ENCODE measurements around the gene DISP3. TPM values are rescaled to one million over a fixed set of nuclear protein-coding genes. Genes with fewer than 3 reads are reported as not detected.

The DISP3 gene
- polyA plus RNA-seq, 3 donors: 0.01 TPM; not detected in 2

- Mint-ChIP-seq H3K36me3 (no peaks in the 10 kb centered on the region), H3K27me3 (ENCODE audit: low read depth in 3 of 3) (peaks cover 4 to 16% (median 10%) of the 10 kb centered on the region in 3 donors), H3K9me3 (peaks cover 0 to 5% (median 0%) of the 10 kb centered on the region in 7 donors), H3K4me3 (no peak overlapping the region), H3K4me1 (no peaks in the 10 kb centered on the region), H3K27ac (no peak overlapping the region)
- Histone ChIP-seq H3K79me2 (ENCODE audit: insufficient read depth, low read length) (no peaks in the 10 kb centered on the region), H3K27me3 (ENCODE audit: control insufficient read depth in 2 of 2, insufficient read depth in 2 of 2, low read length in 2 of 2) (no peaks in the 10 kb centered on the region), H3K27ac (ENCODE audit: low read depth in 1 of 2, low read length in 2 of 2) (no peak overlapping the region), H3K4me1 (ENCODE audit: control insufficient read depth in 1 of 2, insufficient read depth in 2 of 2, low read length in 2 of 2) (no peaks in the 10 kb centered on the region), H3K4me2 (replicated peaks; ENCODE audit: extremely low read depth, low read length, poor library complexity, severe bottlenecking) (no peak overlapping the region), H3K9ac (ENCODE audit: insufficient read depth, low read length, poor library complexity, severe bottlenecking) (no peak overlapping the region), H4K20me1 (ENCODE audit: insufficient read depth, low read length) (no peaks in the 10 kb centered on the region), H3K36me3 (replicated peaks in 1 of 2; ENCODE audit: control insufficient read depth in 1 of 2, insufficient read depth in 2 of 2, low read length in 2 of 2) (no peaks in the 10 kb centered on the region), H3K9me3 (replicated peaks in 1 of 2; ENCODE audit: control insufficient read depth in 1 of 2, insufficient read depth in 1 of 2, low read length in 2 of 2) (no peaks in the 10 kb centered on the region), H2AFZ (ENCODE audit: insufficient read depth, low read depth, low read length, poor library complexity, severe bottlenecking) (no peak overlapping the region), H3K4me3 (replicated peaks in 1 of 3; ENCODE audit: low read depth in 2 of 3, low read length in 3 of 3) (no peak overlapping the region)
- TF ChIP-seq CTCF (IDR thresholded peaks at IDR 0.05): no peak
- no peak for DNase-seq
- 96% methylated on average over 4 of the region's 5 CpGs for whole genome bisulfite sequencing (ENCODE audit: insufficient coverage)
- intact Hi-C loops (cut with micrococcal nuclease): no loop called here
Observed at GRCh38 chr1:11450310-11450709, 28.6 kb upstream of the DISP3 start.

- no peaks in the 10 kb centered on the region for H3K4me1 Mint-ChIP-seq
- H3K4me3 Mint-ChIP-seq: no peak overlapping the region
- H3K36me3 Mint-ChIP-seq: no peaks in the 10 kb centered on the region
- TF ChIP-seq CTCF (IDR thresholded peaks at IDR 0.05): no peak
- no peaks in the 10 kb centered on the region for H3K27me3 ChIP-seq (ENCODE audit: control insufficient read depth in 2 of 2, insufficient read depth in 2 of 2, low read length in 2 of 2)
- no peak for DNase-seq
- peaks cover 0 to 5% (median 0%) of the 10 kb centered on the region in 7 donors for H3K9me3 Mint-ChIP-seq
- no peaks in the 10 kb centered on the region for H4K20me1 ChIP-seq (ENCODE audit: insufficient read depth, low read length)
- H2AFZ ChIP-seq (ENCODE audit: insufficient read depth, low read depth, low read length, poor library complexity, severe bottlenecking): no peak overlapping the region
- H3K27ac ChIP-seq (ENCODE audit: low read depth in 1 of 2, low read length in 2 of 2): no peak overlapping the region
- intact Hi-C loops (cut with micrococcal nuclease): no loop called here
- 69% methylated on average over 19 of the region's 27 CpGs for WGBS (ENCODE audit: insufficient coverage)
- H3K4me3 ChIP-seq (replicated peaks in 1 of 3; ENCODE audit: low read depth in 2 of 3, low read length in 3 of 3): no peak overlapping the region
- no peaks in the 10 kb centered on the region for H3K4me1 ChIP-seq (ENCODE audit: control insufficient read depth in 1 of 2, insufficient read depth in 2 of 2, low read length in 2 of 2)
- peak overlapping the region in 1 of 7 donors; percentile 5 for H3K27ac Mint-ChIP-seq
- H3K27me3 Mint-ChIP-seq (ENCODE audit: low read depth in 3 of 3): peaks cover 6 to 14% (median 10%) of the 10 kb centered on the region in 3 donors
- H3K4me2 ChIP-seq (replicated peaks; ENCODE audit: extremely low read depth, low read length, poor library complexity, severe bottlenecking): no peak overlapping the region
- H3K36me3 ChIP-seq (replicated peaks in 1 of 2; ENCODE audit: control insufficient read depth in 1 of 2, insufficient read depth in 2 of 2, low read length in 2 of 2): no peaks in the 10 kb centered on the region
- no peaks in the 10 kb centered on the region for H3K79me2 ChIP-seq (ENCODE audit: insufficient read depth, low read length)
- no peaks in the 10 kb centered on the region for H3K9me3 ChIP-seq (replicated peaks in 1 of 2; ENCODE audit: control insufficient read depth in 1 of 2, insufficient read depth in 1 of 2, low read length in 2 of 2)
- H3K9ac ChIP-seq (ENCODE audit: insufficient read depth, low read length, poor library complexity, severe bottlenecking): no peak overlapping the region
Observed at GRCh38 chr1:11453742-11454491, 25.0 kb upstream of the DISP3 start.
